Measurements from ENCODE around the gene SH3BP2.

The SH3BP2 gene

DNA sequence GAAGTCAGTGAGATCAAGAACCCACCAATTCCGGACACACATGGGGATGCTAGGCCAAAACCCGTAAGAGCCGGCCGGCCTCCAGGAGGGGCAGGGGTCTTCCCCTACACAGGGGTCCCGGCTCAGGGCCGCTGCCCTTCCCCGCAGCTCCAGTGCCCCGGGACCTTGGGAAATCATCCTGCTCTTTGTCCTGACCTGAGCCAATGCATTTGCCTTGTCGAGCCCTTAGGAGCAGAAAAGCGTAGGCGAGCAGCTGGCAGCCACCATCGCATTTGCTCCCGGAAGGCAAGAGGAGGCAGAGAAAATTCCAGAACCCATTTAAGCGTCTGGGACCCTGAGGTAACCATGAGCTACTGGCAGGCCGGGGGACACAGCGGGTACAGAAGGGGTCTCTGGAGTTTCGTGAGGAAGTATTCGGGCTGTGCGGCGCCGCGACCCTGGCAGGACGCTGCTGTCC lies 29.3 kb upstream of the SH3BP2 start (continued):
- TF ChIP-seq CREB5 (CRISPR knock-in tag; IDR thresholded peaks at IDR 0.05; ENCODE audit: low read depth) (no peak), OSR1 (CRISPR knock-in tag; IDR thresholded peaks at IDR 0.05) (no peak), ESRRG (CRISPR knock-in tag; IDR thresholded peaks at IDR 0.05) (no peak)
- TF ChIP-seq, protein P1, sequence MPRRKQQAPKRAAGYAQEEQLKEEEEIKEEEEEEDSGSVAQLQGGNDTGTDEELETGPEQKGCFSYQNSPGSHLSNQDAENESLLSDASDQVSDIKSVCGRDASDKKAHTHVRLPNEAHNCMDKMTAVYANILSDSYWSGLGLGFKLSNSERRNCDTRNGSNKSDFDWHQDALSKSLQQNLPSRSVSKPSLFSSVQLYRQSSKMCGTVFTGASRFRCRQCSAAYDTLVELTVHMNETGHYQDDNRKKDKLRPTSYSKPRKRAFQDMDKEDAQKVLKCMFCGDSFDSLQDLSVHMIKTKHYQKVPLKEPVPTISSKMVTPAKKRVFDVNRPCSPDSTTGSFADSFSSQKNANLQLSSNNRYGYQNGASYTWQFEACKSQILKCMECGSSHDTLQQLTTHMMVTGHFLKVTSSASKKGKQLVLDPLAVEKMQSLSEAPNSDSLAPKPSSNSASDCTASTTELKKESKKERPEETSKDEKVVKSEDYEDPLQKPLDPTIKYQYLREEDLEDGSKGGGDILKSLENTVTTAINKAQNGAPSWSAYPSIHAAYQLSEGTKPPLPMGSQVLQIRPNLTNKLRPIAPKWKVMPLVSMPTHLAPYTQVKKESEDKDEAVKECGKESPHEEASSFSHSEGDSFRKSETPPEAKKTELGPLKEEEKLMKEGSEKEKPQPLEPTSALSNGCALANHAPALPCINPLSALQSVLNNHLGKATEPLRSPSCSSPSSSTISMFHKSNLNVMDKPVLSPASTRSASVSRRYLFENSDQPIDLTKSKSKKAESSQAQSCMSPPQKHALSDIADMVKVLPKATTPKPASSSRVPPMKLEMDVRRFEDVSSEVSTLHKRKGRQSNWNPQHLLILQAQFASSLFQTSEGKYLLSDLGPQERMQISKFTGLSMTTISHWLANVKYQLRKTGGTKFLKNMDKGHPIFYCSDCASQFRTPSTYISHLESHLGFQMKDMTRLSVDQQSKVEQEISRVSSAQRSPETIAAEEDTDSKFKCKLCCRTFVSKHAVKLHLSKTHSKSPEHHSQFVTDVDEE (CRISPR knock-in tag; IDR thresholded peaks at IDR 0.05): no peak

- no peak for ATAC-seq
- TF ChIP-seq ZNF565 (CRISPR knock-in tag; conservative IDR thresholded peaks at IDR 0.05; ENCODE audit: low read depth) (no peak), CSDC2 (CRISPR knock-in tag; IDR thresholded peaks at IDR 0.05) (no peak), BACH2 (CRISPR knock-in tag; IDR thresholded peaks at IDR 0.05; ENCODE audit: borderline replicate concordance) (no peak), ISL1 (CRISPR knock-in tag; IDR thresholded peaks at IDR 0.05) (no peak), ZFP3 (CRISPR knock-in tag; IDR thresholded peaks at IDR 0.05) (no peak), ARNTL (CRISPR knock-in tag; IDR thresholded peaks at IDR 0.05; ENCODE audit: borderline replicate concordance, low read depth) (no peak), ZNF70 (CRISPR knock-in tag; IDR thresholded peaks at IDR 0.05) (no peak), GLIS3 (CRISPR knock-in tag; IDR thresholded peaks at IDR 0.05) (no peak), OSR1 (CRISPR knock-in tag; IDR thresholded peaks at IDR 0.05) (no peak)
- TF ChIP-seq, protein P2, sequence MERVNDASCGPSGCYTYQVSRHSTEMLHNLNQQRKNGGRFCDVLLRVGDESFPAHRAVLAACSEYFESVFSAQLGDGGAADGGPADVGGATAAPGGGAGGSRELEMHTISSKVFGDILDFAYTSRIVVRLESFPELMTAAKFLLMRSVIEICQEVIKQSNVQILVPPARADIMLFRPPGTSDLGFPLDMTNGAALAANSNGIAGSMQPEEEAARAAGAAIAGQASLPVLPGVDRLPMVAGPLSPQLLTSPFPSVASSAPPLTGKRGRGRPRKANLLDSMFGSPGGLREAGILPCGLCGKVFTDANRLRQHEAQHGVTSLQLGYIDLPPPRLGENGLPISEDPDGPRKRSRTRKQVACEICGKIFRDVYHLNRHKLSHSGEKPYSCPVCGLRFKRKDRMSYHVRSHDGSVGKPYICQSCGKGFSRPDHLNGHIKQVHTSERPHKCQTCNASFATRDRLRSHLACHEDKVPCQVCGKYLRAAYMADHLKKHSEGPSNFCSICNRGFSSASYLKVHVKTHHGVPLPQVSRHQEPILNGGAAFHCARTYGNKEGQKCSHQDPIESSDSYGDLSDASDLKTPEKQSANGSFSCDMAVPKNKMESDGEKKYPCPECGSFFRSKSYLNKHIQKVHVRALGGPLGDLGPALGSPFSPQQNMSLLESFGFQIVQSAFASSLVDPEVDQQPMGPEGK (CRISPR knock-in tag; IDR thresholded peaks at IDR 0.05; ENCODE audit: borderline replicate concordance): no peak
- TF ChIP-seq, protein P1 (CRISPR knock-in tag; IDR thresholded peaks at IDR 0.05): no peak
Observed at GRCh38 chr4:2765832-2766526, 26.9 kb upstream of the SH3BP2 start.

DNA sequence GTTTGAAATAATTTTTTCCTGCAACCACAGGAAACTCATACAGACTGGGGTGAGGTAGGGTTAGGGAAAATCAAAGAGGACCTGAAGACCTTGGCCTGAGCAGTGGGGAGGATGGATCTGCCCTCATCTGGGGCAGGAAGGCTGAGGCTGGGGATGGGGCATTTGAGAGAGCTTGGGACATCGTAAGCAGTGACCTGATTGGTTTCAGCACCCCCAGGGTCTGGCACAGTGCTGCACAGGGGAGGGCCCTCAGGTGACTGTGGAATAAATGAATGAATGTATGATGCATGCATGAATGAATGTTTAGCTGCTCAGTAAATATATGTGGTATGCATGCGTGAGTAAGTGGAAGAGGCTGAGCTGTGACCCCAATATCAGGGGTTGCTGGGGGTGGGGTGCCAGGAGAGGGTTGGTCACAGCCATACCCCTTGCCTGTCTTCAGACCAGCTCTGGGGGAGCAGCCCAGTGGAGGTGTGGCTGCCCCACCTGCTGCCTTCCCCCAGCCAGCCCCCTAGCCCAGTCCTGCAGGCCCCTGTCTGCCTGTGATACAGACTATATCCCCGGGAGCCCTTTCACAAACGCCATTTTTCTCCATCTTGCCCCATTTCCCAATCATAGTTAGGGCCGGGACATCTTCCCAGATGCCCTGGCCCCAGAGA lies 25.7 kb upstream of the SH3BP2 start:
- ATAC-seq: no peak
- TF ChIP-seq TCF4 (CRISPR knock-in tag; IDR thresholded peaks at IDR 0.05; ENCODE audit: borderline replicate concordance): no peak
- TF ChIP-seq, protein P3, sequence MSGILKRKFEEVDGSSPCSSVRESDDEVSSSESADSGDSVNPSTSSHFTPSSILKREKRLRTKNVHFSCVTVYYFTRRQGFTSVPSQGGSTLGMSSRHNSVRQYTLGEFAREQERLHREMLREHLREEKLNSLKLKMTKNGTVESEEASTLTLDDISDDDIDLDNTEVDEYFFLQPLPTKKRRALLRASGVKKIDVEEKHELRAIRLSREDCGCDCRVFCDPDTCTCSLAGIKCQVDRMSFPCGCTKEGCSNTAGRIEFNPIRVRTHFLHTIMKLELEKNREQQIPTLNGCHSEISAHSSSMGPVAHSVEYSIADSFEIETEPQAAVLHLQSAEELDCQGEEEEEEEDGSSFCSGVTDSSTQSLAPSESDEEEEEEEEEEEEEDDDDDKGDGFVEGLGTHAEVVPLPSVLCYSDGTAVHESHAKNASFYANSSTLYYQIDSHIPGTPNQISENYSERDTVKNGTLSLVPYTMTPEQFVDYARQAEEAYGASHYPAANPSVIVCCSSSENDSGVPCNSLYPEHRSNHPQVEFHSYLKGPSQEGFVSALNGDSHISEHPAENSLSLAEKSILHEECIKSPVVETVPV (CRISPR knock-in tag; IDR thresholded peaks at IDR 0.05): no peak
- TF ChIP-seq, protein P1 (CRISPR knock-in tag; IDR thresholded peaks at IDR 0.05): no peak
- no peak for TF ChIP-seq ARNTL (CRISPR knock-in tag; IDR thresholded peaks at IDR 0.05; ENCODE audit: borderline replicate concordance, low read depth)
- TF ChIP-seq GLIS3 (CRISPR knock-in tag; IDR thresholded peaks at IDR 0.05): no peak
- no peak for TF ChIP-seq ZC3H10 (CRISPR knock-in tag; IDR thresholded peaks at IDR 0.05)
- no peak for TF ChIP-seq ZFP3 (CRISPR knock-in tag; IDR thresholded peaks at IDR 0.05)
- no peak for TF ChIP-seq ESRRG (CRISPR knock-in tag; IDR thresholded peaks at IDR 0.05)
- no peak for TF ChIP-seq TOX (CRISPR knock-in tag; IDR thresholded peaks at IDR 0.05; ENCODE audit: borderline replicate concordance)
- no peak for TF ChIP-seq ISL1 (CRISPR knock-in tag; IDR thresholded peaks at IDR 0.05)
- TF ChIP-seq, protein P2 (CRISPR knock-in tag; IDR thresholded peaks at IDR 0.05; ENCODE audit: borderline replicate concordance): no peak
- no peak for TF ChIP-seq RARB (CRISPR knock-in tag; IDR thresholded peaks at IDR 0.05)

All from SK-N-SH treated with all-trans-retinoic acid at 6 μM for 48 hours (cell line).